Stimulated activated memory B cell treated with anti-CD40 and anti-IgM and Interleukin-4, amounts not matched to agents 10 μg/mL and 1 μg/mL and 100 μg/mL, for 72 hours (primary cell): ENCODE data around the gene KIF1A.

Source experiments
- ATAC-seq: fragments of 150-1000 bp; cut with Tn5 transposase; 2 replicates; pipeline ENCODE4 v1.10.0; 2021
- H3K27ac Mint-ChIP-seq: one replicate; pipeline ENCODE4 v1.8.0; 2022; ENCODE audit warnings: mild to moderate bottlenecking, mixed read lengths
- H3K27me3 Mint-ChIP-seq: one replicate; pipeline ENCODE4 v1.8.0; 2022; ENCODE audit warnings: mixed read lengths
- H3K36me3 Mint-ChIP-seq: one replicate; pipeline ENCODE4 v1.8.0; 2022; ENCODE audit warnings: mixed read lengths
- H3K4me1 Mint-ChIP-seq: one replicate; pipeline ENCODE4 v1.8.0; 2022; ENCODE audit warnings: mixed read lengths
- H3K4me3 Mint-ChIP-seq: one replicate; pipeline ENCODE4 v1.8.0; 2022; ENCODE audit warnings: mild to moderate bottlenecking, moderate library complexity, mixed read lengths
- H3K9me3 Mint-ChIP-seq: one replicate; pipeline ENCODE4 v1.8.0; 2022; ENCODE audit warnings: mixed read lengths

Gene KIF1A

GRCh38 chr2:240672701-240673190, 147.3 kb downstream of the KIF1A start:
- ATAC-seq = no peak
- H3K4me3 Mint-ChIP-seq = no peak overlapping the region
- no peaks in the 10 kb centered on the region for H3K4me1 Mint-ChIP-seq
- peaks cover 12% of the 10 kb centered on the region for H3K27me3 Mint-ChIP-seq
- H3K27ac Mint-ChIP-seq = no peak overlapping the region
- no peaks in the 10 kb centered on the region for H3K9me3 Mint-ChIP-seq
- no peaks in the 10 kb centered on the region for H3K36me3 Mint-ChIP-seq

DNA sequence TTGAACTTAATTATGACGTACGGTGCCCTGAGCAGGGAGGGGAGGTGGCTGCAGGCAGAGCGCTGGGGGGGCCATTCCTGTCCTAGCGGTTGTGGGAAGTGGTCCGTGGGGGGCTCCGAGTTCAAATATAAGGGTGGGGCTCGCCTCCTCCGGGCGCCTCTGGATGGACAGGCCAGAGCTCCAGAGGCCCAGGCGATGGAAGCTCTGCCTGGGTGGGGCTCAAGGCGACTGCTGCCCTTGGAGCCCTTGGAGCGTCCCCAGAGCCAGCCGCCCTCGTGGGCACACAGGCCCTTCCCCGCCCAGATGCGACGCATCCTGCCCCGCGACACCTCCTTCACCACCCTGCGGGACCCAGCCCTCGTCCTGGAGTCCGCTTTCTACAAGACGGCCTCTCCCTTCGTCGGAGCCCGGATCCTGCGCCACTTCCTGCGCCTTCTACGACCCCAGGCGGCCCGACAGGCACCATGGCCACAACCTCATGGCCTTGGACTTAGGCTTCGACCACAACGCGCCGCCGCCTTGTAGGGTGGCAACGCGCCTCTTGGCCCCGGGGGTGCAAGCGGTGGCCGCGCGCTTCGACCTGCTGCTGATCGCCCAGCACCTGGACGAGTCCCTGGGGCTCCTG, 147.8 kb downstream of the KIF1A start:
- no peak for ATAC-seq
- Mint-ChIP-seq H3K36me3 (no peaks in the 10 kb centered on the region), H3K9me3 (no peaks in the 10 kb centered on the region), H3K4me3 (no peak overlapping the region), H3K27ac (no peak overlapping the region), H3K27me3 (peaks cover 18% of the 10 kb centered on the region), H3K4me1 (no peaks in the 10 kb centered on the region)

DNA sequence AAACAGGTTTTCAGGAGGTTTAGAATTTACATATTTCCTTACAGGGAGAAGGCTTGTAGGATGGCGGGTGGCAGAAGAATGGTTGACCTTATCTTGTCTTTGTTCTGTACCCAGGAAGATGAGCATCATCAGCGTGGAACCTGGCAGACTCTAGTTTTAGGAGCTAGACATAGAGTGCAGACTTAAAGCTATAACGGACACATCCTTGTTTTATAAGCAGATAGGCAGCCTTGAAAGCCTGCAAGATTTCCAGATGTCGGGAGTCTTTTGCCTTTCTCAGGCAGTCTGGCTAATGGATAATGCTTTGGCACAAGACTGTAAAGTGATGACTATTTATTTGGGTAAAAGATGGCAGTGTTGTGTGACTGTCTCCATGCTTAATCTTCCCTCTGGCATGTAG, 149.1 kb downstream of the KIF1A start:
- H3K27ac Mint-ChIP-seq = no peak overlapping the region
- peaks cover 30% of the 10 kb centered on the region for H3K27me3 Mint-ChIP-seq
- H3K36me3 Mint-ChIP-seq = no peaks in the 10 kb centered on the region
- H3K4me1 Mint-ChIP-seq = no peaks in the 10 kb centered on the region
- ATAC-seq = no peak
- no peak overlapping the region for H3K4me3 Mint-ChIP-seq
- peaks cover 4% of the 10 kb centered on the region for H3K9me3 Mint-ChIP-seq

GRCh38 chr2:240670402-240670801, 149.6 kb downstream of the KIF1A start:
- H3K27me3 Mint-ChIP-seq = peaks cover 34% of the 10 kb centered on the region
- H3K36me3 Mint-ChIP-seq = no peaks in the 10 kb centered on the region
- no peaks in the 10 kb centered on the region for H3K4me1 Mint-ChIP-seq
- H3K9me3 Mint-ChIP-seq = peaks cover 5% of the 10 kb centered on the region
- ATAC-seq = no peak
- H3K4me3 Mint-ChIP-seq = no peak overlapping the region
- no peak overlapping the region for H3K27ac Mint-ChIP-seq

DNA sequence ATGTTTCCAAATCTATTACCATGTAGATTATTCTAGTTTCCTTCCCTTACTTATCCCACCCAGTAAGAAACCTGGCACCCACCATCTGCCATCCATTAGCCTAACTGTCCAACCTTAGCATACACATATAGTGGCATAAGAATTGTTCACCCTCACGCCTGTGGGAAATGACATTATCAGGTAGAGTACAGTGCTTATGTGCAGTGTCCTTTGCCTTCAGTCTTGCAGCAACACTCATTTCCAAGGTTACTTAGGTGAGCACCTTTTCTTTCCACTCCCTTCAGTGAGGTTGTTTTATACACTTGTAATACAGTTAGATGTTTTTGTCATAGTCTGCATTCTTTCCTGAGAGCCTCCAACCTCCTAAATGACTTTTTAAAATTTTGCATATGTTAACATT, 155.4 kb downstream of the KIF1A start:
- Mint-ChIP-seq H3K27ac (no peak overlapping the region), H3K27me3 (peaks cover 58% of the 10 kb centered on the region), H3K36me3 (peaks cover 6% of the 10 kb centered on the region), H3K4me1 (no peaks in the 10 kb centered on the region), H3K9me3 (peaks cover 12% of the 10 kb centered on the region), H3K4me3 (no peak overlapping the region)
- ATAC-seq = no peak
